Hematopoietic multipotent progenitor cell treated with erythropoietin and hydrocortisone succinate and interleukin-3 and kit ligand, for 4 days (in vitro differentiated cells): ENCODE results near the gene DDX55.

Experiments
- DNase-seq: peaks from one replicate; pipeline ENCODE4 v3.0.0-alpha.2; 2015

Gene DDX55

GRCh38 chr12:123614531-123614930, 12.6 kb downstream of the DDX55 start:
- DNase-seq, result no peak

GRCh38 chr12:123617144-123617543, 15.2 kb downstream of the DDX55 start:
- no peak for DNase-seq

DNA sequence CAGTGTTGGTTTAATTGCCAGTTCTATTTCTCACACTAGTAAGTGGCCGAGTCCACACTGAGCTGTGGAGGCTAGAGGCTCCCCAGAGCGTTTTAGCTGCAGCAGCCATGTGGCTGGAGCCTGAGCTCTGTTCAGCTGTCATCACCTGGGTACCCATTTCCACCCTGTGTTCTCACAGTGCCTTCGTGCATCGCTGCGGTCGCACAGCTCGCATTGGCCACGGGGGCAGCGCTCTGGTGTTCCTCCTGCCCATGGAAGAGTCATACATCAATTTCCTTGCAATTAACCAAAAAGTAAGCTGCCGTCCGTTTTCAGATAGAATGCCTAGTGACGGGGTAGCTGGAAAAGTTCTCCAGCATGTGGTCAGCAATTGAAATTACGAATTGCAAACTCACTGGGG, 15.7 kb downstream of the DDX55 start:
- DNase-seq, result no peak

DNA sequence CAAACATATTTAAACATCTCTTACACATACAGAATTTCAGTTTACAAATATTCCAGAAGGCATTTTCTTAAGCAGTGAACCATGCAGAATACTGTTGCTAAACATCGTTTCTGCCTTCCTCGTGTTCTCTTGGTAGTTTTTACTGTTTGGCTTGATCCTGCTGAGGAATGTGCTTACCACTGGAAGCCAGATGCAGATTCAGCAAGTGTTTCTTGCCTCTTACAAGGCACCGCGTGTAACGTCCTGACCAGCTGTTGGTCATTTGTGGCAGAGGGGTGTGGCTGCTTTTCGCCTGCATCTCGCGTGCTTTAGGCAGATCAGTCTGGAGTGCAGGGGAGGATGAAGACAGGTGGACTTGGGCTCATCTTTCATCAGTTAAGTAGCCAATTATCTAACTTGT, 19.2 kb downstream of the DDX55 start:
- DNase-seq, result no peak

GRCh38 chr12:123621619-123622530, 20.0 kb downstream of the DDX55 start:
- DNase-seq, result no peak

DNA sequence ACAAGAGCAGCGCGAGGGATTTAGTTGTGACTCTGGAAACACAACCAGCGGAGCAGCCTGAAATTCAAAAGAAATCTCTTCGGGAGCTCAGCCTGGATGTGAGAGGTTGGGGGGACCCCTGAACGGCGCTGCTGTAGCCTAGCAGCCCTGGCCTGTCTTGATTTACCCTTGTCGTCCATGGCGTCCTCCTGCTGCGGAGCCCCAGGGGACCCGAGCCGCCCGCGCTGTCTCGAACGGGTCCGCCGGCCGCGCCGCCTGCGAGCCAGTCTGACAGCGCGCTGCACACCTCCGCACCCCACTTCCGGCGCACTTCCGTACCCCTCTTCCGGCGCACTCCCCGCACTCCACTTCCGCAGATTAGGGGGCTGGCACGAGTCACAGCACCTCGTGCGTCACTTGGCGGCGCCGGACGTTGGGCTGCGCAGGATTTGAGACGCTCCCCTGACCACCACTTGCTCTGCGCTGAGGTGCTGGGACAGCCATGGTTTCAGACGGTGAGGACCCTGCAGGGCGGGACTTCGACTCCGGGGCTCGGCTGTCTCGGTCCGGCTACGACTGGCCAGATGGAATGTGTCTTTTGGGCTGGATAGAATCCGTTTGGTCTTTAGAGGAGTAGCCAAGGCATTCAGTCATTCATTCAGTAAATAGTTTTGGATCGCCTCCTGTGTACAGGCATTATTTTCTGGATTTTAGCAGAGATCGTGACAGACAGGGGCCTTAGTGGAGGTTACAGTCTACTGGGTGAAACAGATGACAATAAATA, 31.7 kb downstream of the DDX55 start, which contains the start of the genes EIF2B1 and GTF2H3:
Gene EIF2B1, minus strand, starts transcription at position 308 of the 763 bp plus-strand sequence. Its CDS starts 129 bp downstream, at position 179.
Gene GTF2H3, plus strand, starts transcription at position 451 of the 763 bp plus-strand sequence. Its CDS starts 31 bp downstream, at position 482.
- DNase-seq, result peak; percentile 99

- peak; percentile 32 for DNase-seq
Measured at GRCh38 chr12:123634142-123634561, 32.3 kb downstream of the DDX55 start.

DNA sequence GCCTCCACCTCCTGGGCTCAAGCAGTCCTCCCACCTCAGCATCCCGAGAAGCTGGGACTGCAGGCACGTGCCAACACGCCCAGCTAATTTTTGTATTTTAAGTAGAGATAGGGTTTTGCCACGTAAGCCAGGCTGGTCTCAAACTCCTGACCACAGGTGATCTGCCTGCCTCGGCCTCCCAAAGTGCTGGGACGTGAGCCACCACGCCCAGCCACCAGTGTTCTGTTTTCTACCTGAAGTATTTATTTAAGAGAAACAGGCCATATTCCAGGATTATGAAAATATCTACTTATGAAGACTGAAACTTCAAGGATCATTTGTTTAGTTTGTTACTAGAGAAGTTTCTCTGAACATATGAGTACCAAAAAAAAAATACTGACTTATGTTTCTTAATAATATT, 42.0 kb downstream of the DDX55 start:
- DNase-seq, result no peak

DNA sequence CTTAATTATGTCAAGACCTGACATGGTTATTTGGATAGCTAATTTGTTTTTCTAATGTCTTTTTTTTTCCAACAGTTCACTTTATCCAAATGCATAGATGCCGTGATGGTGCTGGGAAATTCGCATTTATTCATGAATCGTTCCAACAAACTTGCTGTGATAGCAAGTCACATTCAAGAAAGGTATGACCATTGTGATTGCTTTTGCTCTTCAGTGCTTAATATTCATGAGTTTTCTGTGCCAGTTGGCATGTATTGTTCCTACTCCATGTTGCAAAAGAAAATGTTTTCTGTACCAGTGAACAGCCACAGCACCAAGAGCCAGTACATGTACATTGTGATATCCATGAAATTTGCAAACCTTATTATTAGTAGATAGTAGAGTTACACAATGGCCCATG, 43.5 kb downstream of the DDX55 start:
- DNase-seq, result no peak

- DNase-seq, result no peak
Measured at GRCh38 chr12:123645878-123646277, 44.0 kb downstream of the DDX55 start.

GRCh38 chr12:123648401-123648800, 46.5 kb downstream of the DDX55 start:
- DNase-seq, result no peak

DNA sequence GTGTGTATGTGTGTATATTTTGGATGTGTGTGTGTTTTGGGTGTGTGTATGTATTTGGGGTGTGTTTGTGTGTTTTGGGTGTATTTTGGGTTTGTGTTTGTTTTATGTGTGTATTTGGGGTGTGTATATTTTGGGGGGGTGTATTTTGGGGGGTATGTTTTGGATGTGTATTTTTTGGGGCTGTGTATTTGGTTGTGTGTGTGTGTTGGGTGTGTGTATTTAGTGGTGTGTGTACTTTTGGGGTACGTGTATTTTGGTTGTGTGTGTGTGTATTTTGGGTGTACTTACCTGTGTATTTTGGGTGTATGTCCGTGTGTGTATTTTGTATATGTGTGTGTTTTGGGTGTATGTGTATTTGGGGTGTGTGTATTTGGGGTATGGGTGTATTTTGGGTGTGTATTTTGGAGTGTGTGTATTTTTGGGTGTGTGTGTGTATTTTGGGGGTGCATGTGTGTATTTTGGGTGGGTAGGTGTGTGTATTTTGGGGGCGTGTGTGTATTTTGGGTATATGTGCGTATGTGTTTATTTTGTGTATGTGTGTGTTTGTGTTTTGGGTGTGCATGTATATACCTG, 52.3 kb downstream of the DDX55 start:
- no peak for DNase-seq

DNA sequence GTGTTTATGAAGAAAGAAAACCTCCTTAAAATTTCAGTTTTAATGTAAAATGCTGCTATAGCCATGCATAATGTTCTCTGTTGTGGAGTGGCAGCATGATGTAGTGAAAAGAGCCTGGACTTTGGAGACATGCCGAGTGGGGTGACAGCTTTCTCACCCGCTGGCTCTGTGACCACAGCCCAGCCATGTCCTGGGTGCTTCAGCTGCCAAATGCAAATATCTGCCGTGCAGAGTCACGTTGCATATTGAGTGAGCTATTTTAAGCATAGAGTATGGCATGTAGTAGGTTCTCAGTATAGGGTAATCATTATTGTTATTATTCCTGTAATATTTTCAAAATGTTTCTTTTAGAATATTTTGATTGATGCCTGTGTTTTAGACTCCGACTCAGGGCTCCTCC, 53.5 kb downstream of the DDX55 start:
- DNase-seq, result no peak

DNA sequence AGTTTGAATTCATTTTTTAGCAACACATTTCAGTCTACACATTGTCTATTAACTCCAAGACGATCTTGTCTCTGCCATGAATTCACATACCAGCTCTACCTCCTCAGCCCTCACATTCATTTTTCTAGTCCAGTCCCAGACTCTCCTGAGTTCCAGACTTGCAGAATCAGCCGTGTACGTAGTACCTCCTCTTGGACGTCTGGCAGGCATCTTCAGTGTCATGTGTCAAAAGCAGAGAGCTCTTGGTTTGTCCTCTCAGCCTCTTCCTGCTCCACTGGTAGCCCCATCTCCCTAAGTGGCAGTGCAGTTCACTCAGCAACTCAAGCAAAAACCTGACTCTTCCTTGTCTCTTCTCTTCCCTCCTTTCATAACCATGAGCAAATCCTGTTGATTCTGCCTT, 54.5 kb downstream of the DDX55 start:
- no peak for DNase-seq

GRCh38 chr12:123657211-123657610, 55.3 kb downstream of the DDX55 start:
- DNase-seq, result no peak

DNA sequence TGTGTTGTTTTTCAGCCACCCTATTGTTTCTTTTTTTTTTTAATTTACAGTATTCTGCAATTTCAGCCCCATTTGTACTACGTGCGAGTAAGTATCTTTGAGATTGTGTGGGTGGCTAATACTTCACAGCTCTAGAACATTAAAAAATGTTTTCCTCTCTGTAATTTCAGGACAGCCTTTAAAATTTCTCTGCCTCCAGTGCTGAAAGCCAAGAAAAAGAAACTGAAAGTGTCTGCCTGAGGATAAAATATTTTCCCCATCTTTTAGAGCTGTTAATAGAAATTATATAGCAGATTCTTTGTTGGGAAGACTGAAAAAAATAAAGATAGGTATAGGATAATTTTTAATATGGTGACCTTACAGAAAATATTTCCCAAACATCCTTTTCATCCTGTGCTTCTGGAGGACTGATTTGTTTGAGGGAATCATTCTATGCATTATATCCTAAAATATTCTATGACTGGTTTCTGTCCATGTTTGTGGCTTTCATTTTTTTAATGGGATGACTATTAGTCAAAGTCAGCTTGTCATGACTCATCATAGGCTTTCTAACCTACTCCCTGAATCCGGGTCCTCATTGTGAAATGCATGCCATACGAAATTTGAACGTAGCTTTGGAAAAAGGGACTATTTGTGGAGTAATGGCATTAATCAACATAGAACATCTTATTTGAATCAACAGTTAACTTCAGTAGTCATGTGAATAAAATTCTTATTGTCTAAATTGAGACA, 58.3 kb downstream of the DDX55 start:
- no peak for DNase-seq

DNA sequence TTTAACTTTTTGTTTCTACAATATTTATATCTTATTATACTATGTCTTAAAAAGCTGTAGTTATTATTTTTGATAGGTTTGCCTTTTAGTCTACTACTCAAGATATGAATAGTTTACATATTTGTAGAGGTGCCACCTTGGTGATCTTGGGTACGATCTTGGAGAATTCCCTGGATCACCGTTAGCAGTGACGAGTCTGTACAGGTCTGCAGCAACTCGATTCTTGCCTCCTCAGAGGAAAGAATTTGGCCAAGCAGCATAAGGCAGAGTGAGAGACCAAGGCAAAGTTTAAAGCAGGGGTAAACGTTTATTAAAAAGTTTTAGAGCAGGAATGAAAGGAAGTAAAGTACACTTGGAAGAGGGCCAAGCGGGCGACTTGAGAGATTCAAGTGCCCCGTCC, 65.9 kb downstream of the DDX55 start:
- DNase-seq, result no peak
